ENCODE data around the gene COL4A6.

The COL4A6 gene

DNA sequence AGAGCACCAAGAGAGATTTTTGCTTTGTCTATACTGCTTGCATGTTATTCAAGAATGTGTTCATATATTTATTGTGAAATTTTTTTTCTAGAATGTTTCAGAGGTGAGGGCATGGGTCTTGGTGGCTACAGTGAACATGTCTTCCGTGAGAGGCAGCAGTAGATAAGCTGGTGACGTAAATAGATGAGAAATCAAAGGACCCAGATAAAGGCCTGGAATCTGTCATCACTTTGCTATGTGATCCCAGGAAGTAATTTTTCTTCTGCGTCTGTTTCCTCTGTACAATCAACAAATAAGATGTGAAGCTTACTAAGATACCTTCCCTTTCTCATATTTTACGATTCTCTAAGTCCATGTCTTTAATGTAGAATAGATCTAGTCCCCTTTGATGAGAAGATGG, 129.1 kb downstream of the COL4A6 start:
- Mint-ChIP-seq H3K9me3 (no peaks in the 10 kb centered on the region), H3K27ac (ENCODE audit: low read depth) (no peak overlapping the region), H3K27me3 (no peaks in the 10 kb centered on the region), H3K36me3 (ENCODE audit: insufficient read depth) (no peaks in the 10 kb centered on the region), H3K4me1 (no peaks in the 10 kb centered on the region), H3K4me3 (no peak overlapping the region)
- ATAC-seq (replicated peaks; ENCODE audit: extremely low read depth, poor library complexity, severe bottlenecking) (no peak), DNase-seq (ENCODE audit: low spot score in 2 of 2) (no peak)

DNA sequence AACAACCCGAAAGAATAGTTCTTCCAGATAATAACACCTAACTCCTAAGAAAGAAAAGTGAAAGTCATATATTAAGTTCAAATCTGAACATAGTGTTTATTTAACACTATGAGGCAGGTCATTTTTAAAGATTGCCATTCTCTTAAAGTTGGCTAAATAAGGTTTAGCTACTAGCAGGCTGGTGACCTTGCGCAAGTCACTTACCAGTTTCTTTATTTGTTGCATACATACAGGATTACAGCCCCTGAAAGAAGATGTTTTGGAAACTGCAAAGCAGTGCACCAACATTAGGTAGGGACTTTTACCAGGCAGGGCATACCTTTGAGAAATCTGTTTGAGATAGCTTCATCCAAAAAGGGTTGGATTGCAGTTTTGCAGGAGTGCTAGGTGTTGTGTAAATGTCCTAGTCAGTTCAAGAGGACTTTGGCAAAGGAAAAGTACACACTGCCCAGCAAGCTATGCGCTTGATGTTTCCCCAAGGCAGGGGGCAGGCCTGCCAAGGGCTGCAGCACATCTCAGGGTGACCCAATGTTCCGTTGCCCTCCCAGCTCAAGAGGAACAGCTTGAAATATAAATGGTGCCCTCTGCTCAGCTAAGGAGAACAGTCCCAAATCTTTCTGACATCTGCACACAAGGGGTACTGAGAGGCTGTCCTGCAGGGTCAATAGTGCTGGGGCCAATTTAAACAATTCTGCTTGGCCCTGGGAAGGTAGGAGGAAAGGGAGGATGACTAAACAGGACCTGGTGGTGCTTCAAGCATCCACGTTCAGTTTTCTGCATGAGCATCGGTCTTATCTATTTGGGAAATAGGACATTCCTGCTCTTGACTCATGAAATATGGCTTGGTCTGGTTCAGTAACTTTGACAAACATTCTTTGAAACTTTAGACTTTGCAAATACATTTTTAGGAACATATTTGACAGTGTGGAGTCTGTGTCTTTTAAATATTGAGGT, 130.8 kb downstream of the COL4A6 start:
- H3K36me3 Mint-ChIP-seq (ENCODE audit: insufficient read depth) = no peaks in the 10 kb centered on the region
- no peak overlapping the region for H3K27ac Mint-ChIP-seq (ENCODE audit: low read depth)
- peaks cover 9% of the 10 kb centered on the region for H3K27me3 Mint-ChIP-seq
- no peaks in the 10 kb centered on the region for H3K9me3 Mint-ChIP-seq
- ATAC-seq (replicated peaks; ENCODE audit: extremely low read depth, poor library complexity, severe bottlenecking) (no peak), DNase-seq (ENCODE audit: low spot score in 2 of 2) (no peak)
- H3K4me1 Mint-ChIP-seq = no peaks in the 10 kb centered on the region
- no peak overlapping the region for H3K4me3 Mint-ChIP-seq

DNA sequence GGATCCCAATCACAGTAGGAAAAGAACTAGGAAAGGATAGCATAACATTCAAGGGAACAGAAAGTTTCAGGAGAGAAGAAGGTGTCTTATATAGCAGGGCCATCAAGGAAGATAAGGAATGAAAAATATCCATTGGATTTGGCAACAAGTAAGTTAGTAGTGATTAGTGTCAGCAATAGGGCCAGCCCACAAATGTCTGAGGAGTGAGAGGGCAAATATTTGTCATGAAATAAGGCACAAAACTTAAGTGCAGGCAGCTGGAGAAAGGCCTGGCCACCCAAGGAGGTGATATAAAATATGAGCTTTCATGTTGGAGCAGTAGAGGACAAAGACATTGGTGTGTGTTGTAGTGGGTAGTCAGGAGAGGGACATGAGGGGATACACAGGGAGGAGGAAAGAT, 132.1 kb downstream of the COL4A6 start:
- H3K27me3 Mint-ChIP-seq = peaks cover 9% of the 10 kb centered on the region
- DNase-seq (ENCODE audit: low spot score in 2 of 2) (no peak), ATAC-seq (replicated peaks; ENCODE audit: extremely low read depth, poor library complexity, severe bottlenecking) (no peak)
- no peak overlapping the region for H3K4me3 Mint-ChIP-seq
- H3K4me1 Mint-ChIP-seq = no peaks in the 10 kb centered on the region
- H3K9me3 Mint-ChIP-seq = no peaks in the 10 kb centered on the region
- H3K36me3 Mint-ChIP-seq (ENCODE audit: insufficient read depth) = no peaks in the 10 kb centered on the region
- no peak overlapping the region for H3K27ac Mint-ChIP-seq (ENCODE audit: low read depth)

DNA sequence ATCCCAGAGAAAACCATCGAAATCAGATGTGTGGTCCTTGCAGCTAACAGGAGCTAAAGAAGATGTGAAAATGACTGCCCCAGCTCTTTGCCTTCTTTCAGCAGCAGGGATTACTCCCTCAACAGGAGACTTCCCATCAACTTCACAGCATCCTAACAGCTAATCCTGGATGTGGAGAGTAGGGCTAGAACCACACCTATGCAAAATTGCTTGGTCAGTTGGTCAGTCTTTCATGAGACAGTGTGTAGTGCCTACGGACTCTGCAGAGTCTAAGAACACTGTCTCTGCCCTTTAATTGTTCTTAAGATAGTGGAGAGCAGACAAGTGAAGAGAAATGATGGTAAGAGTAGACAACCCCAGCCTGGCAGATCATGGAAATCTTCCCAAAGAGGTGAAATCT, 133.5 kb downstream of the COL4A6 start:
- Mint-ChIP-seq H3K9me3 (no peaks in the 10 kb centered on the region), H3K36me3 (ENCODE audit: insufficient read depth) (no peaks in the 10 kb centered on the region), H3K27ac (ENCODE audit: low read depth) (no peak overlapping the region), H3K4me3 (no peak overlapping the region), H3K4me1 (no peaks in the 10 kb centered on the region), H3K27me3 (peaks cover 9% of the 10 kb centered on the region)
- ATAC-seq (replicated peaks; ENCODE audit: extremely low read depth, poor library complexity, severe bottlenecking) (no peak), DNase-seq (ENCODE audit: low spot score in 2 of 2) (no peak)

DNA sequence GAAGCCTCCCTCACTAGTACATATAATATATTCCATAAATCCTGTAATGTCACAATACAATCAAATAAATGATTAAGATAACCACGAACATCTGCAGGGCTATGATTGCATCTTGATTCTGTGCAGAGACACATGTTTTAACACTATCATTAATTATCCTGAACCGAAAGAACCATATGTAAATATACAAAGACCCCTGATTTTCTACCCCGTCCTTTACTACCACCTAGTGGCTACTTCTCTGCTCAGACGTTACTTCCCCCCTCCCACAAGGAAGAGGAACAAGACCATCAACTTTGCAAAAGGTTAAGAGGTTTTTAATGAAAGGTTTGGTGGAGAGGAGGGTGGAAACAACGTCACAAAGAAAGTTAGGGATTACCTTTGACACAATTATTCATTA, 134.0 kb downstream of the COL4A6 start:
- no peak for ATAC-seq (replicated peaks; ENCODE audit: extremely low read depth, poor library complexity, severe bottlenecking)
- H3K9me3 Mint-ChIP-seq = no peaks in the 10 kb centered on the region
- H3K4me1 Mint-ChIP-seq = no peaks in the 10 kb centered on the region
- no peaks in the 10 kb centered on the region for H3K36me3 Mint-ChIP-seq (ENCODE audit: insufficient read depth)
- H3K27me3 Mint-ChIP-seq = peaks cover 9% of the 10 kb centered on the region
- DNase-seq (ENCODE audit: low spot score in 2 of 2) = no peak
- no peak overlapping the region for H3K4me3 Mint-ChIP-seq
- no peak overlapping the region for H3K27ac Mint-ChIP-seq (ENCODE audit: low read depth)

DNA sequence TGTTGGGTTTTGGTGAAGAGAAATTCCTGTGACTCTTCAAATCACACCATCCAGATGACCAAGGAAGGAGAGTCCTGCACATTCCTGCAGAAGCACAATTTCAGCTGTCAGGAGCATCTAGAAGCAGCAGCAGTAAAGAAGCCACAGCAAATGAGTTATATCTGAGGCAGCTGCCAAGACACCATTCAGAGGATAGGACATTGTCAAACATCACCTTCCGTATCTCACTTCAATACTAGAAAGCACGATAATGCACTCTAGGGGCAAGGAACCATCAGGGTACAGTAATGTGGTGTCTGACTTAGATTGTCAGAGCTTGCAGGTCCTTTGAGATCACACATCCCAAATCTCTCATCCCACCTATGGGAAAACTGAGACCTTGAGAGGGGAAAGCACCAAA, 134.5 kb downstream of the COL4A6 start:
- no peaks in the 10 kb centered on the region for H3K9me3 Mint-ChIP-seq
- no peaks in the 10 kb centered on the region for H3K36me3 Mint-ChIP-seq (ENCODE audit: insufficient read depth)
- H3K4me1 Mint-ChIP-seq = no peaks in the 10 kb centered on the region
- no peak for DNase-seq (ENCODE audit: low spot score in 2 of 2)
- no peak for ATAC-seq (replicated peaks; ENCODE audit: extremely low read depth, poor library complexity, severe bottlenecking)
- no peak overlapping the region for H3K27ac Mint-ChIP-seq (ENCODE audit: low read depth)
- no peak overlapping the region for H3K4me3 Mint-ChIP-seq
- peaks cover 9% of the 10 kb centered on the region for H3K27me3 Mint-ChIP-seq

DNA sequence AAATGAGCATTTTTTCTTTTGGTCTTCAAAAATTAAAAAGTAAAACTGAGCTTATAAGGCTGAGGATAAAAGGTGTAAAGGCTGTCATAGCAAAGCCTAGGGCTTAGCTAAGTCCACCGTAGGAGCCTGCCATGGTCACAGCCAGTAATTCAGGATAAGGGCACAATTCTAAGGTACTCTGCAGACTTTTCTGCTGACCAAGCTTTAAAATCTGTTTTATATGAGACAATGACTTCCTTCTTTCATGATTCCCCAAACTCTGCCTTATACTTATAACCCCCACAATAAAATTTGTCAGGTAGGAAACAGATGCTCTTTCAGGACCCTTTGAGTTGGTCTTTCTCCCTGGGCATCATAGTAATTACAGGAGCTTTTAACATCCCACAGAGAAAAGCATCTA, 138.5 kb downstream of the COL4A6 start:
- DNase-seq (ENCODE audit: low spot score in 2 of 2) (no peak), ATAC-seq (replicated peaks; ENCODE audit: extremely low read depth, poor library complexity, severe bottlenecking) (no peak)
- Mint-ChIP-seq H3K9me3 (no peaks in the 10 kb centered on the region), H3K36me3 (ENCODE audit: insufficient read depth) (no peaks in the 10 kb centered on the region), H3K4me1 (no peaks in the 10 kb centered on the region), H3K27me3 (peaks cover 9% of the 10 kb centered on the region), H3K4me3 (no peak overlapping the region), H3K27ac (ENCODE audit: low read depth) (no peak overlapping the region)

DNA sequence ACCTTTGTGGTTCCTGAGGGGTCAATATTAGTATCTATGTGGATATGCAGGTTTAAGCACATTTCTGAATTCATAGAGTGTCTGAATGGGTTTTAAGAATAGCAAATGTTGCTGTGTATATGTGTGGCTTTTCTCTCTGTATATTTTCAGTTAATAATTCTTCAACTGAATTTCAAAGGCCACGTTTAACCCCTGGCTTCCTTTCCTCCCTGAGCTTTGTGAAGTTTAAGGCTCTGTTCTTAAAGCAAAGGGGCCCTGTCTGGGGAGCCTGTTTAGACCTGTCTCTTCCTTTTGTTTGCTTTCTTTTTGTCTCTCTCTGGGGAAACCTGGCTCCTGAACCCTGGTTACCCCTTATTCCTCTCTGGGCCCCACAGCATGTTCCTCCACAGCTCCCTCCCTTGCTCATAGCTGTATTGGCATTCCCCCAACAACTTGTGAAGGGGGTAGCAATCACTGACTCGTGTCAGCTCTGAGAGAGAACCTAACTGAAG, 139.1 kb downstream of the COL4A6 start:
- Mint-ChIP-seq H3K4me3 (no peak overlapping the region), H3K36me3 (ENCODE audit: insufficient read depth) (no peaks in the 10 kb centered on the region), H3K27ac (ENCODE audit: low read depth) (no peak overlapping the region), H3K9me3 (peaks cover 4% of the 10 kb centered on the region), H3K27me3 (peaks cover 9% of the 10 kb centered on the region), H3K4me1 (no peaks in the 10 kb centered on the region)
- DNase-seq (ENCODE audit: low spot score in 2 of 2) (no peak), ATAC-seq (replicated peaks; ENCODE audit: extremely low read depth, poor library complexity, severe bottlenecking) (no peak)

DNA sequence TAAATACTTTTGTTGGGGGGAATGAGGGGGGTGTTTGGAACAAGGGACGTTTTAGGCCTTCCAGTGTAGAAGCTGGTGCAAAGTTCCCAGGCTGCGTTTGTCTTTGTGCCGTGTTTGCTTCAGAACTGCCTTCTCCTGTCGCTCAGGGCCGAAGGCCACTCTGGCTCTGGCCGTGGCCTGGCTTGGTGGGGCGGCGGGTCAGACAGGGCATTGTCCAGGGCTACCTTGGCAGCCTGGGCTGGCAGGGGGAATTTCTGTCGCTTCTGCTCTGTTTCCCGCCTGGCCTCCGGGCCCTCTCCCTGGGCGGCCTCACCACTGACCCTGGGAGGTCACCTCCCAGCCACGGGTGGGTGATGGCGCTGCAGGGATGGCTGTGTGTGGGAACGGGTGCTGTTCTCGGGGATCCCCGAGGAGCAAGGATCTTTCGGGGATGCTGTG, 140.0 kb downstream of the COL4A6 start:
- DNase-seq (ENCODE audit: low spot score in 2 of 2) (no peak), ATAC-seq (replicated peaks; ENCODE audit: extremely low read depth, poor library complexity, severe bottlenecking) (no peak)
- H3K27ac Mint-ChIP-seq (ENCODE audit: low read depth) = no peak overlapping the region
- peaks cover 6% of the 10 kb centered on the region for H3K27me3 Mint-ChIP-seq
- H3K4me1 Mint-ChIP-seq = no peaks in the 10 kb centered on the region
- no peak overlapping the region for H3K4me3 Mint-ChIP-seq
- H3K36me3 Mint-ChIP-seq (ENCODE audit: insufficient read depth) = no peaks in the 10 kb centered on the region
- H3K9me3 Mint-ChIP-seq = peaks cover 5% of the 10 kb centered on the region

DNA sequence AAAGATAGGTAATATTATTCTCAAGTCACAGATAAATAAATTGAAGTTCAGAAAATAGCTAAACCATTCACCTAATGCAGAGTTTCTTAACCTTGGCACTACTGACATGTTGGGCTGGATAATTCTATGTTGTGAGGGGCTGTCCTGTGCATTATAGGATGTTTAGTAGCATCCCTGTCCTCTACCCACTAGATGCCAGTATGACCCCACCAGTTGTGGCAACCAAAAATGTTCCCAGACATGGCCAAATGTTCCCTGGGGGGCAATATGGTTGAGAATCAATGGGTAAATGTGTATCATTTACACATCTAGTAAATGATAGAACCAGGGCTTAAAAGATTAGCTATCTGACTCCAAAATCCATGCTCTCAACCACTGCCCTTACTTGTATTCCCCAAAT, 140.9 kb downstream of the COL4A6 start:
- no peak overlapping the region for H3K27ac Mint-ChIP-seq (ENCODE audit: low read depth)
- no peak overlapping the region for H3K4me3 Mint-ChIP-seq
- ATAC-seq (replicated peaks; ENCODE audit: extremely low read depth, poor library complexity, severe bottlenecking) = no peak
- no peaks in the 10 kb centered on the region for H3K27me3 Mint-ChIP-seq
- H3K36me3 Mint-ChIP-seq (ENCODE audit: insufficient read depth) = no peaks in the 10 kb centered on the region
- H3K4me1 Mint-ChIP-seq = no peaks in the 10 kb centered on the region
- DNase-seq (ENCODE audit: low spot score in 2 of 2) = no peak
- H3K9me3 Mint-ChIP-seq = peaks cover 5% of the 10 kb centered on the region

DNA sequence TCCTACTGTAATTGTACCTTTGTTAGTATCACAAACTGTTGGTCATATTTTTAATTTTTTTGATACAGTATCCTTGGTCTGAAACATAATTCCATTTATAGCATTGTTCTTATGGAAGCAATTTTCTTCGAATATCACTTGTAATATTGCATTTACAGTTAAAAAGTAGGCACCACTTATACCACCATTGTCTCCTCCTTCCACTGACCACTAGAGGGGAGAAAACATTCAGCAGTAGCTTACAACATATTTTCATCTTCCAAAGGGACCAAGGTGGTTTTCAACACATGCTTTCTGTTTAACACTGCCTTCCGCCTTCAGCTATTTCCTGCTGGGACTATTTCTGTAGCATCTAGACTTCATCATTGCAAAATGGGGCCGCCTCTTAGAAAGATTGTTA, 146.2 kb downstream of the COL4A6 start:
- Mint-ChIP-seq H3K4me1 (no peaks in the 10 kb centered on the region), H3K4me3 (no peak overlapping the region), H3K9me3 (peaks cover 5% of the 10 kb centered on the region), H3K27ac (ENCODE audit: low read depth) (no peak overlapping the region), H3K36me3 (ENCODE audit: insufficient read depth) (peaks cover 1% of the 10 kb centered on the region), H3K27me3 (no peaks in the 10 kb centered on the region)
- DNase-seq (ENCODE audit: low spot score in 2 of 2) (no peak), ATAC-seq (replicated peaks; ENCODE audit: extremely low read depth, poor library complexity, severe bottlenecking) (no peak)

DNA sequence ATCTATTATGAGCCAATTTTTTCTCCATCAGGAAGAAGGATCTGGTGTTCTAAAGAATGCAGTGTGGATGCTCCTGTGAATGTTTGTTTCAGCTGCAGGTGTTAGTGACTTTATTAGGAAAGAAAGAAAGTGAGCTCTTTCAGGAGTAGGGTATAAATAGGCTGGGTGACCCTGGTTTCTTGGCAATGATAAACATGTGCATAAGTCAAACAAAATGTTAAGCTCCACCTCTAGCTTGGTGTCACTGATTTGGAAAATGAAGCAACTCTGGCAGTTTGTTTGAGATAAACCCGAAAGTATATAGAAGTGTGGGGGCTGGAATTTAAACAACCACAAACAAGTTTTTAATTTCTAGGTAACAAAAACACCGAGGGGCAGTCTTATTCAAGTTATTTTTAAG, 152.3 kb downstream of the COL4A6 start:
- Mint-ChIP-seq H3K4me3 (no peak overlapping the region), H3K36me3 (ENCODE audit: insufficient read depth) (peaks cover 1% of the 10 kb centered on the region), H3K4me1 (no peaks in the 10 kb centered on the region), H3K27me3 (no peaks in the 10 kb centered on the region), H3K9me3 (no peaks in the 10 kb centered on the region), H3K27ac (ENCODE audit: low read depth) (no peak overlapping the region)
- ATAC-seq (replicated peaks; ENCODE audit: extremely low read depth, poor library complexity, severe bottlenecking) = no peak
- no peak for DNase-seq (ENCODE audit: low spot score in 2 of 2)

DNA sequence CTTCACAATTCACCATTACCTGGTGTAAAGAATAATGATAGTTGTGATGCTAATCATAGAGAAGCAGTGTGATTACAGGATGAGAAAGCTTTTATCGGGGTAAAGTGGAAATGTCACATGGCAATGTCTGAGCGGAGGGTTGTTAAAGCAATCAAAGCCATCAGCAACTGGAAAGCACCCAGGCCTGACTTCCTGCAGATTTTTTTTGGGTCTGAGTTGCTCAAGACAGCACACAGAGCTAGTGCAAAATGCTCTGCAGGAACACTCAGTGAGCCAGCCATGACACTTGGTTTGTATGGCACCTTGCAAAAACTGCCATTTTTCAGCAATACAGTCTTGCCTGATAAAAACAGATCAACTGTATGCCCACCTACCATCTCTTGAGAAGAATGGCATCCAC, 152.9 kb downstream of the COL4A6 start:
- DNase-seq (ENCODE audit: low spot score in 2 of 2) (no peak), ATAC-seq (replicated peaks; ENCODE audit: extremely low read depth, poor library complexity, severe bottlenecking) (no peak)
- no peak overlapping the region for H3K27ac Mint-ChIP-seq (ENCODE audit: low read depth)
- no peak overlapping the region for H3K4me3 Mint-ChIP-seq
- no peaks in the 10 kb centered on the region for H3K27me3 Mint-ChIP-seq
- H3K36me3 Mint-ChIP-seq (ENCODE audit: insufficient read depth) = peaks cover 1% of the 10 kb centered on the region
- no peaks in the 10 kb centered on the region for H3K9me3 Mint-ChIP-seq
- H3K4me1 Mint-ChIP-seq = no peaks in the 10 kb centered on the region
